Heart right ventricle (tissue), 16 donors: Measurements from ENCODE around the gene INTS4. TPM values are rescaled to one million over a fixed set of nuclear protein-coding genes. Genes with fewer than 3 reads are reported as not detected.
"Not testable (repeated sequence)": the region's sequence is repeated elsewhere in the genome, so short reads cannot be mapped to it uniquely, and the experiment has no call there.

Source experiments
- ATAC-seq, 8 donors: fragments of 200-7000 bp; cut with Tn5 transposase; one replicate each; pipeline ENCODE4 v1.9.1; 2020; ENCODE audit warnings: mild to moderate bottlenecking in 8 of 8, moderate library complexity in 8 of 8, moderate number of reproducible peaks in 1 of 8
- DNase-seq, 2 donors: peaks; one replicate each; pipeline ENCODE4 v3.0.0-alpha.2; 2020
- H3K27ac ChIP-seq, 10 donors: fragments of 200-600 bp; sonication (generic) in 2 of 10; one replicate each; pipeline versions ENCODE4 v1.5.0 to v1.8.0; 2020 to 2022; ENCODE audit warnings: mild to moderate bottlenecking in 3 of 10
- H3K27me3 ChIP-seq, 7 donors: fragments of 200-600 bp; one replicate each; pipeline ENCODE4 v1.8.0; 2021 to 2022; ENCODE audit warnings: mild to moderate bottlenecking in 2 of 7
- H3K36me3 ChIP-seq, 9 donors: fragments of 200-600 bp; sonication (generic) in 1 of 9; one replicate each; pipeline versions ENCODE4 v1.5.0 to v1.8.0; 2020 to 2022; ENCODE audit warnings: mild to moderate bottlenecking in 2 of 9
- H3K4me1 ChIP-seq, 9 donors: fragments of 200-600 bp; sonication (generic) in 1 of 9; one replicate each; pipeline versions ENCODE4 v1.5.0 to v1.8.0; 2020 to 2022; ENCODE audit warnings: mild to moderate bottlenecking in 4 of 9
- H3K4me3 ChIP-seq, 10 donors: fragments of 200-600 bp; sonication (generic) in 2 of 10; one replicate each; pipeline versions ENCODE4 v1.5.0 to v1.8.0; 2020 to 2022; ENCODE audit warnings: mild to moderate bottlenecking in 7 of 10, moderate library complexity in 2 of 10
- H3K9me3 ChIP-seq, 11 donors: fragments of 200-600 bp in 10 of 11; sonication (generic) in 2 of 11; one replicate each; pipeline versions ENCODE4 v1.5.0 to v1.8.0; 2013 to 2022; ENCODE audit warnings: mild to moderate bottlenecking in 2 of 11, control low read depth in 1 of 11, moderate library complexity in 1 of 11
- WGBS, 2 donors: extraction: QIAGEN DNeasy Blood & Tissue Kit; methylation state at CpG; one replicate each; pipeline ENCODE4 v1.1.7; 2013; ENCODE audit warnings: inconsistent platforms in 1 of 2; 5-methylcytosine and 5-hydroxymethylcytosine counted together
- intact Hi-C, 10 donors: fragments of 100-400 bp; cut with DNase I; formaldehyde crosslinking; loops; one replicate each; pipeline versions ENCODE4 v1.11.1 to v1.14.2; 2022
- polyA plus RNA-seq, 2 donors: library from polyadenylated mRNA; stranded (reverse); fragments of 200-250 nt; gene quantifications; one replicate each; pipeline ENCODE4 v1.2.3, GENCODE V29; 2013
- total RNA-seq, 10 donors: library from RNA; stranded (reverse); fragmentation: NEBNext Ultra II Directional in 3 of 10; extraction: Animal tissue kit (Norgen Biotek cat#: 25700) in 3 of 10; gene quantifications; one replicate each; pipeline versions ENCODE4 v1.2.1 to v1.2.4, GENCODE V29; 2021 to 2023
- TF ChIP-seq, protein P1 (sequence below), 9 donors: fragments of 200-600 bp; sonication (generic) in 2 of 9; IDR thresholded peaks; one replicate each; pipeline versions ENCODE4 v1.5.0 to v1.8.0; 2021 to 2022; ENCODE audit warnings: antibody characterized with exemption in 9 of 9, mild to moderate bottlenecking in 5 of 9, moderate library complexity in 1 of 9
- donor health status: Arrhythmogenic right ventricular cardiomyopathy.
- donor health status: ischemic (EF 13 %, LVEDD 7.1; RV severe dilation, severe dysfunction).
- donor health status: healthy with polysubstance abuse.
- donor health status: DM: no; HTN: yes; CAD: no.
- donor health status: DM: no; HTN: no; CAD: no.
- donor health status: ischemic (EF 25% LVEDD 6.9; RV normal size, moderate dysfunction).
- donor health status: ischemic (EF 25% LVEDD 5.7; RV mildly dilated, moderate dysfunction).
- donor health status: healthy.
- donor health status: DM: yes; HTN: yes; CAD: no.
- donor health status: Ischemic cardiomyopathy.
- donor health status: ischemic (EF 35%, LVEDD 5.7; RV mildly dilated, moderate dysfunction).
- donor health status: nonischemic (EF 11% LVEDD 7.7; RV severe dilation, severe dysfunction).
- donor health status: DM: yes; HTN: yes; CAD: no.
- donor health status: PGD.
- donor health status: ischemic (EF 29% LVEDD 5.4; RV normal size, mild dysfunction).
- donor health status: nonischemic (EF 23%, LVEDD 6.1; RV moderate dilation, normal function).

The INTS4 gene
- total and polyA plus RNA-seq, 12 donors = 12.2 to 20.2 (median 16.1) TPM

- H3K4me1 ChIP-seq, H3K27ac ChIP-seq, ATAC-seq, DNase-seq, H3K9me3 ChIP-seq, intact Hi-C loops, H3K27me3 ChIP-seq, H3K4me3 ChIP-seq: not testable (repeated sequence)
- 94 to 95% methylated on average over 5 of the region's 5 CpGs for WGBS, 2 donors
- H3K36me3 ChIP-seq = peaks cover 0 to 77% (median 12%) of the 10 kb centered on the region in 9 donors
These were observed 105.4 kb downstream of the INTS4 start for GRCh38 chr11:77889045-77889444.

- Histone ChIP-seq H3K4me1 (peaks cover 0 to 4% (median 0%) of the 10 kb centered on the region in 9 donors), H3K4me3 (no peak overlapping the region), H3K27ac (no peak overlapping the region), H3K36me3 (peaks cover 0 to 77% (median 12%) of the 10 kb centered on the region in 9 donors), H3K9me3 (no peaks in the 10 kb centered on the region), H3K27me3 (no peaks in the 10 kb centered on the region)
- no peak for DNase-seq
- ATAC-seq = no peak
- WGBS, 2 donors = 83 to 95% methylated on average over 18 of the region's 18 CpGs
- intact Hi-C loops = no loop called here
- TF ChIP-seq, protein P1, sequence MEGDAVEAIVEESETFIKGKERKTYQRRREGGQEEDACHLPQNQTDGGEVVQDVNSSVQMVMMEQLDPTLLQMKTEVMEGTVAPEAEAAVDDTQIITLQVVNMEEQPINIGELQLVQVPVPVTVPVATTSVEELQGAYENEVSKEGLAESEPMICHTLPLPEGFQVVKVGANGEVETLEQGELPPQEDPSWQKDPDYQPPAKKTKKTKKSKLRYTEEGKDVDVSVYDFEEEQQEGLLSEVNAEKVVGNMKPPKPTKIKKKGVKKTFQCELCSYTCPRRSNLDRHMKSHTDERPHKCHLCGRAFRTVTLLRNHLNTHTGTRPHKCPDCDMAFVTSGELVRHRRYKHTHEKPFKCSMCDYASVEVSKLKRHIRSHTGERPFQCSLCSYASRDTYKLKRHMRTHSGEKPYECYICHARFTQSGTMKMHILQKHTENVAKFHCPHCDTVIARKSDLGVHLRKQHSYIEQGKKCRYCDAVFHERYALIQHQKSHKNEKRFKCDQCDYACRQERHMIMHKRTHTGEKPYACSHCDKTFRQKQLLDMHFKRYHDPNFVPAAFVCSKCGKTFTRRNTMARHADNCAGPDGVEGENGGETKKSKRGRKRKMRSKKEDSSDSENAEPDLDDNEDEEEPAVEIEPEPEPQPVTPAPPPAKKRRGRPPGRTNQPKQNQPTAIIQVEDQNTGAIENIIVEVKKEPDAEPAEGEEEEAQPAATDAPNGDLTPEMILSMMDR (IDR thresholded peaks at IDR 0.05) = no peak
These were observed 108.1 kb downstream of the INTS4 start for GRCh38 chr11:77886401-77886800.

DNA sequence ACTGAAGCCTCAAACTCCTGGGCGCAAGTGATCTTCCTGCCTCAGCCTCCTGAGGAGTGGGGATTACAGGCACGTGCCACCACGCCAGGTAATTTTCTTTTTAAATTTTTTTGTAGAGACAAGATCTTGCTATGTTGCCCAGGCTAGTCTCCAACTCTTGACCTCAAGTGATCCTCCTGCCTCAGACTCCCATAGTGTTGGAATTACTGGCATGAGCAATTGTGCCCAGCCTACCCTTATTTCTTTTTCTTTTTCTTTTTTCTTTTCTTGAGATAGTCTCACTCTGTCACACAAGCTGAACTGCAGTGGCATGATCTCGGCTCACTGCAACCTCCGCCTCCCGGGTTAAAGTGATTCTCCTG, 109.7 kb downstream of the INTS4 start:
- Histone ChIP-seq H3K9me3 (no peaks in the 10 kb centered on the region), H3K4me1 (peaks cover 0 to 4% (median 0%) of the 10 kb centered on the region in 9 donors), H3K27me3 (no peaks in the 10 kb centered on the region), H3K27ac (no peak overlapping the region), H3K36me3 (peaks cover 0 to 78% (median 15%) of the 10 kb centered on the region in 9 donors), H3K4me3 (no peak overlapping the region)
- 97% methylated on average over 6 of the region's 6 CpGs for WGBS, 2 donors
- intact Hi-C loops = no loop called here
- no peak for ATAC-seq
- TF ChIP-seq, protein P1 (IDR thresholded peaks at IDR 0.05) = no peak
- DNase-seq = no peak

- WGBS, 2 donors = 84 to 91% methylated on average over 6 of the region's 6 CpGs
- Histone ChIP-seq H3K36me3 (peaks cover 0 to 78% (median 15%) of the 10 kb centered on the region in 9 donors), H3K27me3 (no peaks in the 10 kb centered on the region), H3K4me1 (peaks cover 0 to 4% (median 0%) of the 10 kb centered on the region in 9 donors), H3K4me3 (no peak overlapping the region), H3K27ac (no peak overlapping the region), H3K9me3 (no peaks in the 10 kb centered on the region)
- TF ChIP-seq, protein P1 (IDR thresholded peaks at IDR 0.05) = no peak
- intact Hi-C loops = no loop called here
- DNase-seq (no peak), ATAC-seq (no peak)
These were observed 110.2 kb downstream of the INTS4 start for GRCh38 chr11:77884186-77884828.

DNA sequence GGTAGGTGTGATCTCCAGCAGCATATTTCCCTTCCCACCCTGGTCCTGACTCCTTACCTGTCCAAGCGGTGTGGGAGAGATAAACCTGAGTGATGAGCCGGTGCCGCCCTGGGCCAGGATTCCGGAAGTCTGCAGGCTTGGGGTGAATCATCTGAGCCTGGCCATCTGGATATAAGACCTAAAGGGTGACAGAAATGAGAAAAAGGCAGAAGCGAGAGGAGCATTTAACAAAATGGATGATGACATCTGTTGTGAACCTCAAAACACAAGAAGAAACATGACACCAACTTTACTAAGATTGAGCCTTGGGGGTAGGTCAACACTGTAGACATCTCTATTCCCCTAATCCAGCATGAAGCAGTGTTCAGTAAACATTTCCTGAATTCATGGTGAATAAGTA, 110.7 kb downstream of the INTS4 start:
- DNase-seq = no peak
- H3K4me1 ChIP-seq = peaks cover 0 to 8% (median 0%) of the 10 kb centered on the region in 9 donors
- H3K4me3 ChIP-seq = no peak overlapping the region
- 94 to 97% methylated on average over 5 of the region's 5 CpGs for WGBS, 2 donors
- intact Hi-C loops = no loop called here
- no peaks in the 10 kb centered on the region for H3K27me3 ChIP-seq
- H3K27ac ChIP-seq = no peak overlapping the region
- no peak for ATAC-seq
- TF ChIP-seq, protein P1 (IDR thresholded peaks at IDR 0.05) = no peak
- H3K9me3 ChIP-seq = no peaks in the 10 kb centered on the region
- peaks cover 0 to 78% (median 20%) of the 10 kb centered on the region in 9 donors for H3K36me3 ChIP-seq
